Glutamatergic neuron (in vitro differentiated cells): ENCODE measurements around the gene DAZAP1. TPM values are rescaled to one million over a fixed set of nuclear protein-coding genes. Genes with fewer than 3 reads are reported as not detected.

ENCODE experiments used
- DNase-seq: peaks from one replicate; pipeline ENCODE4 v3.0.0; 2022
- H3K27ac Mint-ChIP-seq: one replicate; pipeline ENCODE4 v1.8.0; 2020; ENCODE audit warnings: mild to moderate bottlenecking, mixed read lengths, inconsistent platforms; ENCODE audit not compliant: unreplicated experiment
- H3K27me3 Mint-ChIP-seq: one replicate; pipeline ENCODE4 v1.8.0; 2020; ENCODE audit warnings: mild to moderate bottlenecking, moderate library complexity, mixed read lengths, inconsistent platforms; ENCODE audit not compliant: unreplicated experiment
- H3K36me3 Mint-ChIP-seq: one replicate; pipeline ENCODE4 v1.8.0; 2020; ENCODE audit warnings: mild to moderate bottlenecking, mixed read lengths, inconsistent platforms; ENCODE audit not compliant: unreplicated experiment
- H3K4me1 Mint-ChIP-seq: one replicate; pipeline ENCODE4 v1.8.0; 2020; ENCODE audit warnings: mild to moderate bottlenecking, low read depth, mixed read lengths, inconsistent platforms; ENCODE audit not compliant: unreplicated experiment
- H3K4me3 Mint-ChIP-seq: one replicate; pipeline ENCODE4 v1.8.0; 2020; ENCODE audit warnings: mild to moderate bottlenecking, mixed read lengths, inconsistent platforms; ENCODE audit not compliant: unreplicated experiment
- H3K9me3 Mint-ChIP-seq: one replicate; pipeline ENCODE4 v1.8.0; 2020; ENCODE audit warnings: mild to moderate bottlenecking, moderate library complexity, mixed read lengths, inconsistent platforms; ENCODE audit not compliant: unreplicated experiment
- total RNA-seq: library from RNA; stranded (reverse); fragmentation: NEBNext Ultra II Directional; extraction: Animal tissue kit (Norgen Biotek cat#: 25700); gene quantifications from one replicate; pipeline ENCODE4 v1.2.1, GENCODE V29; 2021; ENCODE audit not compliant: unreplicated experiment
- TF ChIP-seq, protein P1 (sequence below): fragments of 200-600 bp; sonication (generic); IDR thresholded peaks from one replicate; pipeline ENCODE4 v1.5.0; 2021; ENCODE audit not compliant: partially characterized antibody, unreplicated experiment

The DAZAP1 gene
- total RNA-seq, 1 donor from 2014 or later: 135 TPM

GRCh38 chr19:1373042-1373533 lies 34.3 kb upstream of the DAZAP1 start:
- H3K27me3 Mint-ChIP-seq: peaks cover 6% of the 10 kb centered on the region
- no peak for DNase-seq
- H3K27ac Mint-ChIP-seq: no peak overlapping the region
- no peaks in the 10 kb centered on the region for H3K4me1 Mint-ChIP-seq
- no peak overlapping the region for H3K4me3 Mint-ChIP-seq
- H3K36me3 Mint-ChIP-seq: no peaks in the 10 kb centered on the region
- H3K9me3 Mint-ChIP-seq: peaks cover 4% of the 10 kb centered on the region
- TF ChIP-seq, protein P1, sequence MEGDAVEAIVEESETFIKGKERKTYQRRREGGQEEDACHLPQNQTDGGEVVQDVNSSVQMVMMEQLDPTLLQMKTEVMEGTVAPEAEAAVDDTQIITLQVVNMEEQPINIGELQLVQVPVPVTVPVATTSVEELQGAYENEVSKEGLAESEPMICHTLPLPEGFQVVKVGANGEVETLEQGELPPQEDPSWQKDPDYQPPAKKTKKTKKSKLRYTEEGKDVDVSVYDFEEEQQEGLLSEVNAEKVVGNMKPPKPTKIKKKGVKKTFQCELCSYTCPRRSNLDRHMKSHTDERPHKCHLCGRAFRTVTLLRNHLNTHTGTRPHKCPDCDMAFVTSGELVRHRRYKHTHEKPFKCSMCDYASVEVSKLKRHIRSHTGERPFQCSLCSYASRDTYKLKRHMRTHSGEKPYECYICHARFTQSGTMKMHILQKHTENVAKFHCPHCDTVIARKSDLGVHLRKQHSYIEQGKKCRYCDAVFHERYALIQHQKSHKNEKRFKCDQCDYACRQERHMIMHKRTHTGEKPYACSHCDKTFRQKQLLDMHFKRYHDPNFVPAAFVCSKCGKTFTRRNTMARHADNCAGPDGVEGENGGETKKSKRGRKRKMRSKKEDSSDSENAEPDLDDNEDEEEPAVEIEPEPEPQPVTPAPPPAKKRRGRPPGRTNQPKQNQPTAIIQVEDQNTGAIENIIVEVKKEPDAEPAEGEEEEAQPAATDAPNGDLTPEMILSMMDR: no peak

DNA sequence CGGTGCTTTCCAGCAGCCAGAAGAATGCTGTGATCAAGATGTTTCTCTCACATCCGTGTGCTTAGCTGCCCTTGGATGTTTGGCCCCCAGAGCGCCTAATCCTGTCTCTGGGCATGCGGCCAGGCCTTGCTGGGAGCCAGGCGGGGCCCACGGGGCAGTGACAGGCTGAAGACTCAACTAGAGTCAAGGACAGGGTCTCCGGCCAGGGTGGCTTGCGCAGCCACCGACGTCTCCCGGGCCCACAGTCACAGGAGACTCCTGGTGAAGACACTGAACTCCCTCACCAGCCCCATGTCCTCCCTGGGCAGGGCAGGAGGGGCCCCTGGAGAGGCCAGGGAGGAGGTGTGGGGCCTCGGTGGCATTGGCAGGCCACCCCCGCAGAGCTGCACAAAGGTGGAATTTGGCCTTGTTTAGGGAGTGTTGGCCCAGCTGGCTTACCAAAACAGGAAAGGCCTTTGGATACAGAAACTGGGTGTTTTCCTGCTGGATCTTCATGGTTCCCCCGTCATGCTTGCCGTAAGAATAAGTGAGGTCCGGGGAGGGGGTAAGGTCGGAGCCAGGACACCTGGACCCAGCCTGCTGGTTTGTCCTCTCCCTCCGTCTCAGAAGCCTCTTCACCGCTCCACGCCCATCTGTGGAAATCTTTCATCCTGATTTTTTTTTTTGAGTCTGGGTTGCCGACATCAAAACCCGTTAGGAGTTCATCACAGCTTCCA lies 33.7 kb upstream of the DAZAP1 start:
- H3K9me3 Mint-ChIP-seq: peaks cover 4% of the 10 kb centered on the region
- H3K4me3 Mint-ChIP-seq: no peak overlapping the region
- H3K36me3 Mint-ChIP-seq: no peaks in the 10 kb centered on the region
- no peak for DNase-seq
- no peak overlapping the region for H3K27ac Mint-ChIP-seq
- no peaks in the 10 kb centered on the region for H3K4me1 Mint-ChIP-seq
- TF ChIP-seq, protein P1: no peak
- H3K27me3 Mint-ChIP-seq: peaks cover 6% of the 10 kb centered on the region

DNA sequence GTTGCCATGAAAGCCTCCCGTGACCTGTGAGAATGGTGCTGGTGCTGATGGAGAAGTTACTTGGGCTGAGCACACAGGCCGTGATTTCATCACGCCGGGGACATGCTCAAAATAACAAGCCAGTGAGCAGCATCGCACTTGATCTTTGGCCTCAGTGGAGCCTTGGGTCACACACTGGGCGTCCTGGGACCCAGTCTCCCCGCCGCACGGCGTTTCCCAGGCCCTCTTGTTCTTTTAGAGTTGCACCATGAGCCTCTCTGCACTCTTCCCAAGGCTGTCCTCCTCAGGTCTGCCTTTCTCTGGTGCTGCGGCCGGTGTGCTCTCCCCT lies 33.2 kb upstream of the DAZAP1 start:
- Mint-ChIP-seq H3K27me3 (peaks cover 6% of the 10 kb centered on the region), H3K4me1 (no peaks in the 10 kb centered on the region), H3K4me3 (no peak overlapping the region), H3K27ac (no peak overlapping the region), H3K36me3 (no peaks in the 10 kb centered on the region), H3K9me3 (peaks cover 4% of the 10 kb centered on the region)
- DNase-seq: no peak
- TF ChIP-seq, protein P1: no peak

GRCh38 chr19:1376415-1376805 lies 31.0 kb upstream of the DAZAP1 start:
- Mint-ChIP-seq H3K4me3 (peak overlapping the region; percentile 55), H3K36me3 (no peaks in the 10 kb centered on the region), H3K27me3 (peaks cover 11% of the 10 kb centered on the region), H3K9me3 (peaks cover 6% of the 10 kb centered on the region), H3K4me1 (peaks cover under 1% of the 10 kb centered on the region), H3K27ac (no peak overlapping the region)
- DNase-seq: no peak
- TF ChIP-seq, protein P1: no peak

DNA sequence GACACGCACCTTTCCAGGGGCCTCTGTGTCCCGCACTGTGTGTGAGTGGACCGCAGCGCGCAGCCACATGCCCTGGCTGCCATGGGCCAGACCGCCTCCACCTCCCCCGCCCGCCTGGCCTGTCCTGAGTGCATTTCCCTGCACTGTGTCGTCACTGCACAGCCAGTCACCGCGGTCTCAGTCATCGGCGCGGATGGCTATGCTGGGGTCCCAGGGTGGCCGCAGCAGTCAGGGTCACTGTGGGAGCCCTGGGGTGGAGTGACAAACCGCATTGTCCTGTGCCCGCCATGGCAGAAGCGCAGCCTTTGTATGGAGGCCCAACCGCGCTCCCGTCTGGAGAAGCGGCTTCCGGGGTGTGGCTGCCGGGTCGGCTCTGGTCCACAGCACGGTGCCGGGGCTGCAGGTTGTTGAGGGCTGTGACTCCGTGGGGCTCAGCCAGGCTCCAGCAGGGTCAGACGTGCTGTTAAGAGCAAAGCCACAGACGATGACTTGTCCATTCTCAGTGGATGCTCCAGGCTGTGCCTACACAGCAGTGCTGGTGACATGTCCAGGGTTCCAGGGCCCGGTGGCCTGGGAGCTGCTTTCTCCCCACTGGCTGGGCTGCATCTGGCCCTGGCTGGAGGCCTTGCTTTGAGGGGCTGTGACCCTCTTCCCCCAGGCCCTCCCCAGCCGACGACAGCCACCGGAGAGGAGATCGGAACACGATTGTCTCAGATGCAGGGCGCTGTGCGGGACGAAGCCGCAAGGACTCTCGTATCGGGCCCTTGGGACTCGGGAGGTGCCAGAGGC lies 30.0 kb upstream of the DAZAP1 start:
- H3K9me3 Mint-ChIP-seq: peaks cover 6% of the 10 kb centered on the region
- TF ChIP-seq, protein P1: no peak

More for the DNA sequence above, 30.0 kb upstream of the DAZAP1 start:
- H3K4me1 Mint-ChIP-seq: peaks cover 3% of the 10 kb centered on the region
- H3K4me3 Mint-ChIP-seq: no peak overlapping the region
- H3K27me3 Mint-ChIP-seq: peaks cover 12% of the 10 kb centered on the region
- DNase-seq: no peak
- H3K27ac Mint-ChIP-seq: no peak overlapping the region
- H3K36me3 Mint-ChIP-seq: no peaks in the 10 kb centered on the region
